Stimulated activated CD8-positive, alpha-beta memory T cell treated with anti-CD3 and anti-CD28 coated beads, Interleukin-4, amount 100 ng/mL, for 4 hours (primary cell): ENCODE results near the gene EBF4.
"Not testable (repeated sequence)": the region's sequence is repeated elsewhere in the genome, so short reads cannot be mapped to it uniquely, and the experiment has no call there.

Source experiments
- DNase-seq, 2 donors: peaks; one replicate each; pipeline ENCODE4 v3.0.0-alpha.2; 2020; ENCODE audit warnings: low read depth in 2 of 2, low spot score in 1 of 2

Gene EBF4

GRCh38 chr20:2671977-2672376, 20.6 kb upstream of the EBF4 start:
- no peak for DNase-seq

GRCh38 chr20:2672446-2672845, 20.1 kb upstream of the EBF4 start:
- no peak for DNase-seq

GRCh38 chr20:2673453-2673852, 19.1 kb upstream of the EBF4 start:
- no peak for DNase-seq

DNA sequence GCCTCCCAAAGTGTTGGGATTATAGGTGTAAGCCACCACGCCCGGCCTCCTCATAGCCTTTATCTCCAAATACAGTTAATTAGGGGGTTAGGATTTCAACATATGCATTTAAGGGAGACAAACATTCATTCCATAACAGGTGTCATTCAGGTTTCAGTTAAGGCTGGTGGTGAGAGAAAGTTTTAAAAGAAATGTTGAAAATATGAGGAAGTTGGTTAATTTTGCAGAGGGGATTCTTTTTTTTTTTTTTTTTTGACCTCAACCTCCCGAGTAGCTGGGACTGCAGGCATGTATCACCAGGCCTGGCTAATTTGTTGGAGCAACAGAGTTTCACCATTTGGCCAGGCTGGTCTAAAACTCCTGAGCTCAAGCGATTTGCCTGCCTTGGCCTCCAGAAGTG, 12.5 kb upstream of the EBF4 start:
- no peak for DNase-seq

DNA sequence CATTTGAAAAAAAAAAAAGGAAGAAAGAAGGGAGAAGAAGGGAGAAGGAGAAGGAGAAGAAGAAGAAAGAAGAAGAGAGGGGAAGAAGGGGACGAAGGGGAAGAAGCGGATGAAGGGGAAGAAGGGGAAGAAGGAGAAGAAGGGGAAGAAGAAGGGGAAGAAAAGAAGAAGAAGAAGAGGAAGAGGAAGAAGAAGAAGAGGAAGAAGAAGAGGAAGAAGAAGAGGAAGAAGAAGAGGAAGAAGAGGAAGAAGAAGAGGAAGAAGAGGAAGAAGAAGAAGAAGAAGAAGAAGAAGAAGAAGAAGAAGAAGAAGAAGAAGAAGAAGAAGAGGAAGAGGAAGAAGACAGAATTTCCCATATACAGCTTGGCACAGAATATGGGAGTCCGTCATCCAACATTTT, 10.5 kb upstream of the EBF4 start:
- DNase-seq = not testable (repeated sequence)

GRCh38 chr20:2684817-2685216, 7.8 kb upstream of the EBF4 start:
- DNase-seq = not testable (repeated sequence)

DNA sequence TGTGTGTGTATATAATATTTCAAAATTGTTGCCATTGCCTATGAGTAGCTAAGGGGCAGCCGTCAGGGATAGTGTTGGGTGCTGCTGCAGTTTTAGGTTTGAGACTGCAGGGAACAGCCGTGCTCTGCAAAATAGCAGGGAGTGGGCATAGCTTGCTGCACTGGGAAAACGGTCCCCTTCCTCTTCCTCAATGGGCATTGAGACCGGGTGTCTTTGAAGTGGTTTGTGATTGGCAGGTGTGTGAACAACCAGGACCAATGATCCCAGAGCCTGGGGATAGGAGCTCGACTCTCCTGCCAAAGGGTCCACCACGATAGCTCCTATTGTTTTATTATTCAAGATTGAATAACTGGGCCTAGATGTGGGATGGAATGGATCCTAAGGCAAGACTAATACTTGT, 5.1 kb upstream of the EBF4 start:
- DNase-seq = no peak

DNA sequence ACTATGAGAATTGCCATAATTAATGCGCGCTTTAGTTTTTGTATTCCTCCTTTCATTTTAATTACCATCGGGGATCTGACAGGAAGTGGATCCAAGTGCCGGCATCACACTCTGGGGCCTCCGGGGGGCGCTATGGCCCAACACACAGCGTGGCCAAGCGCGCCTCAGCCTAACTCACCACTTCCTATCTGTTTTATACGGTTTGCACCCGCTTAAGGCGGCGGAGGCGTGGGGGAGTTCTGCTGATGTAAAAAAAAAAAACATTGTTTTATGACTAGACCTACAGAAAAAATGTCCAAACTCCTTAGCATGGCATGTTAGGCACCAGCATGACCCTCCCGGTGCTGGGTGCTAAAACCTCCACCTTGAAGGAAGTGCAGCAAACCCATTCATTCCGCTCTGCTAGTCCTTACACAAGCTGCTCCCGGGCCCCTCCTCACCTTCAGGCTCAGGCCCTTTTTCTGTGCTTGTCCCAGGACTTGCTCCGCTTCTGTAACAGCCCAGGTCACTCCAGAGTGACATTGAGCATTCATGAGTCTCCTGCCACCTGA, 4.5 kb upstream of the EBF4 start:
- peak; percentile 47 to 65 for DNase-seq

DNA sequence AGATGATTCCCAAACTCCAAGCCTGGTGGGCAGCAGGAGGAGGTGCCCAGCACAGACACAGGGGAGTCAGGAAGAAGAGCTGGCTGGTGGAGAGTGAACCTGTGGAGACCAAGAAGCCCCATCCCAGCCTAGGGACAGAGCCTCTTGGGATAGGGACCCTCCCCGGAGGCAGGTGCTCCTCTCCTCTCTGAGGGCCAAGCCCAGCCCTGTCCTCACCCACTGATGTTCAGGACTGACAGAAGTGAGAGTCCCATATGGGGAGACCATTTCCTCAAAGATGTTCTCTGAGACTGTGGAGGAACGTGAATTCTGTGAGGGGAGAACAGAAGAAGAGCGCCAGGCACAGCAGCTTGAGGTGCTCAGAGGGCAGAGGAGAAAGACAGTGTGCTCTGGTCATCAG, 2.4 kb upstream of the EBF4 start:
- DNase-seq = no peak

GRCh38 chr20:2690718-2691117, 1.9 kb upstream of the EBF4 start:
- no peak for DNase-seq

GRCh38 chr20:2691127-2691526, 1.5 kb upstream of the EBF4 start:
- no peak for DNase-seq

- DNase-seq = no peak
These were observed 931 bp upstream of the EBF4 start for GRCh38 chr20:2691663-2692035.

GRCh38 chr20:2692886-2693285, 306 bp downstream of the EBF4 start:
- DNase-seq = no peak

GRCh38 chr20:2693286-2694007, 867 bp downstream of the EBF4 start:
- DNase-seq = peak; percentile 16 to 28

- no peak for DNase-seq
These were observed 1.5 kb downstream of the EBF4 start for GRCh38 chr20:2694008-2694471.

DNA sequence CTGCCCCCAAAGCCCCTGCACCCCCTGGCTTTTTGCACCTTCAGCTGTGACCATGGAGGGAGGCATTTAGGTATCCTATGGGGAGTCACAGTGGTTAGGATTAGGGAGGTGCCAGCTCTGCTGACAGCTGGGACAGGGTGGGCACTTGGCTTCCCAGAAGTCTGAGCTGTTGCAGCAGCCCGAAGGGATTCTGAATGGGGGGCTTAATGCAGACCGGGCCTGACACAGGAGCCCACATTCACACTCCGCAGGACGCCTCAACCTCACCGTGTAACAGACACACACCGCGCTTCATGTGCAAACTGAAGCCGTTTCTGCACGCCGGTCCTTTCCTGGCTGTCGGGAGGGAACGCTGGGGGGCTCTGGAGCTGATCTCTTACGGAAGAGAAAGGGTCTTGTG, 1.9 kb downstream of the EBF4 start:
- no peak for DNase-seq

DNA sequence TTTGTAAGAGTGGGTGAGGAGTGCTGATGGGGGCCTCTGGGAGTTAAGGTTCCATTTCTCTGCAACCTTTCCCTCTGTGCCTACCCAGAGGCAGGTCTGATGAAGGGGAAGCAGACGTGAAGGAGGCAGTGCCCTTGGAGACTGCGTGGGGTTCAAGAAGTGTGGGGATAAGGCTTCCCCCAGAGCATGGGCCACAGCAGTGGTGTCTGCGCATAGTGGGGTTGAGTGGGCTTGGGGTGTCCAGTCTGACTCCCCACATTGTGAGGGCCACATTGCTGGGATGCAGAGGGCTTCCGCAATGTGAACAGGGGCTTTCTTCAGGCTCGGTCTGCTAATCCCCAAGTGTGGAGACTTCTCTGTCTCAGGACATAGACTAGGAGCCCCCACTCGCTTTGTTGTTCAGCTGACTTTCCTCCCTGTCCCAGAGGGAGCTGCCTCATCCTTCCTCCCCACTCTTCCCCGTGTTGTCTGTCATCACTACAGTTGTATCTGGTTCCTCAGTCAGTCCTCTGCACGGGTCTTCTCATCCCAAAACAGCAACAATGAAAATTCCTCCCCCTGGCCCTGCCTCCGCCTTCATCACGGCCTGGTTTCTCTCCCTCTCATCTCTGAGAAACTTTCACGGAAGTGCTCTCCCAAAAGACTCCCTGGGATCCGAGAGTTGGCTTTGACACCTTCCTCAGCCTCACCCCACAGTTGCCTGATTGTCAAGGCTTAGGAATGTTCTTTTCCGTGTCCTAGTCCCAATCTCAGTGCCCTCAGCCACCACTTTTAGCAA, 2.8 kb downstream of the EBF4 start:
- DNase-seq = no peak

DNA sequence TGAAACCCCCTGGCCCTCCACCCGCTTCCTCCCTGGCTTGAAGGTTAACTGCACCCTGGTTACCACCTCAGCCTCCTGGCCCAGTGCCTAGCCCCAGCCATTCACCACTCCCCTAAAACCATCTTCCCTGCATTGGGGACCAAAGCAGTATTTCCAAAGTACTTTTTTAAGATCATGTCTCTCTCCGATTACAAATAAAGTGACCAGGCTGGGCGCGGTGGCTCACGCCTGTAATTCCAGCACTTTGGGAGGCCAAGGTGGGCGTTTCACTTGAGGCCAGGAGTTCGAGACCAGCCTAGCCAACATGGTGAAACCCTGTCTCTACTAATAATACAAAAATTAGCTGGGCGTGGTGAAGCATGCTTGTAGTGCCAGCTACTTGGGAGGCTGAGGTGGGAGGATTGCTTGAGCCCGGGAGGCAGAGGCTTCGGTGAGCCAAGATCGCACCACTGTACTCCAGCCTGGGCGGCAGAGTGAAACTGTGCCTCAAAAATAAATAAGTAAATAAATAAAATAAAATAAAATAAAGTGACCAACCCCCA, 3.5 kb downstream of the EBF4 start:
- not testable (repeated sequence) for DNase-seq

- no peak for DNase-seq
These were observed 4.1 kb downstream of the EBF4 start for GRCh38 chr20:2696646-2697045.

DNA sequence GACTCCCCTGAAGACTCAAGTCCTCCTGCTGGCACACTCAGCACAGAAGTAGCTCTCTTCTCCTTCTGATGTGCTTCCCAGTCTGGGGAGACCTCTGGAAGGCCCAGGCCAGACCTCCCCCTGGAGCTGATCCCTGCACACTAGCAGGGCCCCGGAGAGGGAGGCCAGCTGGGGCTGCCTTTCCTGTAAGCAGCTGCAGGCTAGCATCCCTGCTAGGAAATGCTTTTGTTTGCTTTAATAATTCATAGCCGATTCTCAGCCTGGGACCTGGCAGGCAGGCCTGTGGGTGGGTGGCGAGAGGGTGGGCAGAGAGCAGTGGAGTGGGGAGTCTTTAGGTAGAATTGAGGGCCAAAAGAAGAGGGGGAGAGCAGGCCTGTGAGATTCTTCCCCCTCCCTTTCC, 5.2 kb downstream of the EBF4 start:
- no peak for DNase-seq

DNA sequence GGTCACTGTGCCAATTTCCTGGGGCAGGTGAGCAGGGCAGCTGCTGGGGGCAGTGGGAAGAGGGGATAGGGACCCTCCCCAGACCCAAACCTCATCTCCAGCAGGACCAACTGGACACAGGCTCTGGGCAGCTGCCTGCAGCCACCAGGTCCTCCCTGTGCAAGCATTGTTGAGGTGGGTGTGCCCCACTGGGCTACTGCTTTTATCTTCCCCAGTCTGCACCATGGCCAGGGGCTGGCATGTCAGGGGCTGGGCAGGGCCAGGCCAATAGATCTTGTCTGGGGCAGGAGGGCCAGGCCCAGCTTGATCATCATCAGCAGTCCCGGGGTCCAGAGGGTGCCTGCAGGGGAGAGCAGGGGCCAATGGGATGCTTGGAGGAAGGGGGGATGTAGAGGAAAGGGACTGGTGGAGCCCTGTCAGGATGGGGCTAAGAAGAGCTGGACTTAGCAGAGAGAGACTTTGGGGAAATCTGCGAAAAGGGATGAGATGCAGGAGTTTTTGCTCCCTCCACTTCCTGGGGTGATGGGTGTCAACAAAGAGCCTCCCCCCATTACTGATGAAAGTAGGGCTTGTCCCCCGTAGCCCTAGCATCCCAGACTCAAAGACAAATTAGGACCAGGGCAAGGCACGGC, 5.7 kb downstream of the EBF4 start:
- no peak for DNase-seq

DNA sequence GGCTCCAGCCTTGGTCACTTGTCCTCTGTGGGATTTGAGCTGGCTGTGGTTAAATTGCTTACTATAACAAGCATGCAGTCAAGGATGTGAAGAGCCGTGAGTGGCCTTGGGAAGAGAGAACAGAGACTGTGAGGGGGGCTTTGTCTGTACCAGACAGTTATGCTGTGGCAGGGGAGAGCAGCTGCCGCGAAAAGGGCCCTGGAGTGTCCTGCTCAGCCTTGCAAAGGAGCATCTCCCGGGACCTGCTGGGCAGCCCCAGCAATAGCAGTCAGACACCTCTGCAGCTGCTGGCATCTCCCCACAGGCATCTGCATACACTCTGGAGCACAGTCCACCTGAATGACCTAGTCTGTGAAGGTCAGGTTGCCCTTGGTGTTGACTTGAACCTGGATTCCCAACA, 6.3 kb downstream of the EBF4 start:
- no peak for DNase-seq
